Bronchial epithelial cell (primary cell): Measurements from ENCODE around the gene TCP1. TPM values are rescaled to one million over a fixed set of nuclear protein-coding genes. Genes with fewer than 3 reads are reported as not detected.
"Not testable (repeated sequence)": the region's sequence is repeated elsewhere in the genome, so short reads cannot be mapped to it uniquely, and the experiment has no call there.

Experiments used
- DNase-seq: peaks from one replicate; pipeline ENCODE4 v3.0.0-alpha.2; 2010; ENCODE audit warnings: low read depth
- FAIRE-seq: peaks from 2 replicates; lab custom pipeline; 2011; peaks lifted over from hg19 to GRCh38; lab: Jason Lieb, UNC
- H3K27me3 ChIP-seq: 2 replicates; pipeline ENCODE4 v1.5.1; 2011; ENCODE audit warnings: low read length; ENCODE audit not compliant: control insufficient read depth, insufficient read depth
- H3K36me3 ChIP-seq: 2 replicates; pipeline ENCODE4 v1.5.1; 2011; ENCODE audit warnings: low read length; ENCODE audit not compliant: control insufficient read depth, insufficient read depth
- H3K4me3 ChIP-seq: 2 replicates; pipeline ENCODE4 v1.5.1; 2011; ENCODE audit warnings: mild to moderate bottlenecking, low read depth, low read length, control low read depth
- CTCF ChIP-seq: IDR thresholded peaks from 2 replicates; pipeline ENCODE4 v1.5.1; 2011; ENCODE audit warnings: mild to moderate bottlenecking, moderate library complexity, low read length, control low read depth, inconsistent platforms; ENCODE audit not compliant: insufficient read depth, severe bottlenecking
- total RNA-seq: library from RNA; depleted of rRNA; stranded (reverse); fragments of >200 nt; gene quantifications from 2 replicates; pipeline ENCODE4 v1.2.1, GENCODE V29; 2014

The TCP1 gene
- total RNA-seq, 1 donor from 2014 or later = 202 TPM

GRCh38 chr6:159751448-159751847 lies 38.0 kb downstream of the TCP1 start:
- Histone ChIP-seq H3K27me3 (no peaks in the 10 kb centered on the region), H3K36me3 (peaks cover 11% of the 10 kb centered on the region), H3K4me3 (no peak overlapping the region)
- DNase-seq (no peak), FAIRE-seq (no peak)
- no peak for TF ChIP-seq CTCF

GRCh38 chr6:159748127-159748526 lies 41.3 kb downstream of the TCP1 start:
- H3K36me3 ChIP-seq, DNase-seq, H3K27me3 ChIP-seq, H3K4me3 ChIP-seq: not testable (repeated sequence)
- FAIRE-seq = peak; percentile 100

GRCh38 chr6:159746759-159747158 lies 42.6 kb downstream of the TCP1 start:
- no peak overlapping the region for H3K4me3 ChIP-seq
- H3K36me3 ChIP-seq = peaks cover 14% of the 10 kb centered on the region
- TF ChIP-seq CTCF = no peak
- FAIRE-seq = no peak
- H3K27me3 ChIP-seq = no peaks in the 10 kb centered on the region
- no peak for DNase-seq

- H3K4me3 ChIP-seq = no peak overlapping the region
- DNase-seq = no peak
- no peaks in the 10 kb centered on the region for H3K27me3 ChIP-seq
- H3K36me3 ChIP-seq = peaks cover 16% of the 10 kb centered on the region
- no peak for TF ChIP-seq CTCF
- no peak for FAIRE-seq
Observed at GRCh38 chr6:159745081-159745480, 44.3 kb downstream of the TCP1 start.

- H3K4me3 ChIP-seq = no peak overlapping the region
- FAIRE-seq = no peak
- TF ChIP-seq CTCF = no peak
- H3K27me3 ChIP-seq = no peaks in the 10 kb centered on the region
- no peak for DNase-seq
- H3K36me3 ChIP-seq = peaks cover 16% of the 10 kb centered on the region
Observed at GRCh38 chr6:159742165-159742564, 47.2 kb downstream of the TCP1 start.

GRCh38 chr6:159739341-159739740 lies 50.1 kb downstream of the TCP1 start:
- TF ChIP-seq CTCF = no peak
- DNase-seq (no peak), FAIRE-seq (no peak)
- Histone ChIP-seq H3K4me3 (no peak overlapping the region), H3K36me3 (peaks cover 8% of the 10 kb centered on the region), H3K27me3 (no peaks in the 10 kb centered on the region)
